Panc1 (cell line): ENCODE data around the gene TOGARAM2.

Experiments
- CTCF ChIP-seq: fragments of 450-650 bp; IDR thresholded peaks from 2 replicates; pipeline ENCODE4 v1.5.1; 2017; ENCODE audit warnings: mild to moderate bottlenecking
- POLR2AphosphoS5 ChIP-seq: IDR thresholded peaks from 2 replicates; pipeline ENCODE4 v1.6.1; 2012; ENCODE audit warnings: mild to moderate bottlenecking, low read depth, low read length, moderate library complexity
- REST ChIP-seq, 2 experiments: IDR thresholded peaks; 2 replicates each; pipeline ENCODE4 v1.6.1; 2011 to 2012; ENCODE audit warnings: low read depth in 2 of 2, control low read depth in 1 of 2, low read length in 1 of 2, mild to moderate bottlenecking in 1 of 2, moderate library complexity in 1 of 2; ENCODE audit not compliant: insufficient read depth in 1 of 2
- SIN3A ChIP-seq: IDR thresholded peaks from 2 replicates; pipeline ENCODE4 v1.6.1; 2012; ENCODE audit warnings: low read depth, mild to moderate bottlenecking, low read length, moderate library complexity, borderline replicate concordance; ENCODE audit not compliant: insufficient read depth

- TF ChIP-seq CTCF (no peak), POLR2AphosphoS5 (no peak), REST (IDR thresholded peaks at IDR 0.05; ENCODE audit: insufficient read depth in 1 of 2, low read depth in 2 of 2, low read length in 1 of 2) (no peak), SIN3A (no peak)
Measured at GRCh38 chr2:29061616-29062015, 80.5 kb downstream of the TOGARAM2 start.
